CD4-positive, alpha-beta T cell treated with Interleukin-4 for 1 hour (primary cell): ENCODE measurements around the gene GREB1.

Experiments
- DNase-seq, 2 donors: peaks; one replicate each; pipeline ENCODE4 v3.0.0-alpha.2; 2020 to 2022

GREB1 gene

DNA sequence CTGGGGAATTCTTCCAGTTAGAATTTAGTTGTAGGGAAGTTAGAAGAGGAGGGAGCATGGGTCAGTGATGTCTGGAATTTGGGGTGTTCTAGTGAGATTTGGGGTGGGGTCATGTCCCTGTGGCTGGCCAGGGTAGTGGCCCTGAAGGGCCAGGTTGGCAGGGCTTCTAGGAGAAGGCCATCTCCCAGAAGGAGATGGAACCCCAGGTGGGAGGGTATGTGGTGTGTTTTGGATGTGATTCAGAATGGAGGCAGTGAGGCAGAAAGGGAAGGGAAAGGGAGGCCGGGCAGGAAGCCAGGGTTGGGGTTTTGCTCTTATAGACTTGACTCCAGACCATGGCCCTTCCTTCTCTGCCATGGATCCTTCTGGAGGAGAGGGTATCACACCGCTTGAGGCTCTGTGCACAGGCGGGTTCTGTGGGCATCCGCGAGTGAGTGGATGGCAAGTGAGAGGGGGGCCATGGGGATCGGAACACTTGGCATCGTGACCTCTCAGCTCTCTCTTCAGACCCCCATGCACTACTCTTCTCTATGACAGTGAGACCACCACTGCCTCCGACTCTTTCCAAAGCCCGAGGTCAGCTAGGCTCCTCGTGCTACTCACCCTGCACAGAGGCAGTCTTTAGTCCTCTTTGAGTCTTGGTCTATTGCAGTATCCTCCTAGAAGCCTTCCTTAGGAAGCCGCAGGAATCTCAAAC lies 7.3 kb downstream of the GREB1 start:
- no peak for DNase-seq

DNA sequence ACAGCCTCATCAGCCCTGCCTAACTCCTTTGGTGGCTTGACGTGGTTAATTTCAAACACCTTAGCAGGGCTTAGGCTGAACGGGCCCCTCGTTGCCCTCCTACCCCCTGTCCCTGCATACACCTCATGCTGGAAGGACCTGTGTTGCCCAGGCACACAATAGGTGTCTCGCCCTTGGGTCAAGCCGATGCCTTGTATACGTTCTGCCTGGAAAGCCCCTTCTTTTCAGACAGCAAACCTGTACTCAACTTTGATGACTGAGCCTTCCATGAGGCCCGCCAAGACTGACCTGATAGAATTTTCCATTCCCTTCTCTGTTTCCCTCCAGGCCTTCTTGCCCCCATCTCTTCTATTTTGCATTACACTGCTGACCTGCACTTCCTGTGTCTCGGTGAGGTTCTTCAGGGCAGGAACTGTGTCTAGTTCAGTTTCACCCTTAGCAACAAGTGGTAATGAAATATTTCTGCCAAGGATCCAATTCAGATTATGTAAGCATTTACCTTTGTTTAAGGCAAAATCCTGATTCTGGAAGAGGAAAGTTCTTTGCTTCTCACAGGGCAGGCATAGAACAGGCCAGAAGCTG lies 7.9 kb downstream of the GREB1 start:
- no peak for DNase-seq

- no peak for DNase-seq
Observed at GRCh38 chr2:11542275-11542819, 8.5 kb downstream of the GREB1 start.

DNA sequence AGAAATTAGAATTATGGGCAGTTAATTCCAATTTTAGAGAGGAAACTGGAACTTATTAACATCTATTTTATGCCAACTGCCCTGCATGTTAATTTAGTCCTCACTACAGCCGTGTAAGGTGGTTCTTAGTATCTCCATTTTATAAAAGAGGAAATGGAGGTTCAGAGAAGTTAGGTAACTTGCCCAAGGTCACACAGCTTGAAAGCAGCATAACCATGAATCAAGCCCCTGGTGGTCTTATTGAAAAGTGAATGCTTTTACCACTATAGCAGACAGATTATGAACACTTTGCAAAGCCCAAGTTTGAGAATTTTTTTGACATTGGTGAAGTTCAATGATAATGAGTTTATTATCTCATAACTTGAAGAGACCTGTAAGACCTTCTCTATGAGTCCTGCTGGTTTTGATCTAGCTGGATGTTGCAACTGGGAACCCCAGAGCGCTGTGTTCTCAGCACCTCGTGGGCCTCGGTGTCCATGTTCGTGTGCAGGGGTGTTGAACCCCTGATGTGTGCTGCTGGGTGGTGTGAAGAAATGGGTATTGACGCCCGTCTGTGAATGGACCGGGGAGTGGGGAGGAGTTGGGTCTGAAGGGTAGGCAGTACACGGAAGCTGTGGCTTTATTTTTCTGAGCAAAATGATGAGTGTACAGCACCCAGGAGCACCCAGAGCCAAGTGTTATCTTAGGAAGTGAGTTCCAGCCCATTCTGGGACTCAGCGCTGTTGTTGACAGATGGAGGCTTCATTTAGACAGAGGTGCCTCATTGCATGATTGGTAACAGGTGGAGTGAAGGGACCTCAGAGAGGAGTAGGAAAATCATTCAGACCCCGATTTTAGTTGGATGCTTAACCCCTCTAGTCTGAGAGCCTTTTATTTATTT lies 9.7 kb downstream of the GREB1 start:
- DNase-seq = no peak

DNA sequence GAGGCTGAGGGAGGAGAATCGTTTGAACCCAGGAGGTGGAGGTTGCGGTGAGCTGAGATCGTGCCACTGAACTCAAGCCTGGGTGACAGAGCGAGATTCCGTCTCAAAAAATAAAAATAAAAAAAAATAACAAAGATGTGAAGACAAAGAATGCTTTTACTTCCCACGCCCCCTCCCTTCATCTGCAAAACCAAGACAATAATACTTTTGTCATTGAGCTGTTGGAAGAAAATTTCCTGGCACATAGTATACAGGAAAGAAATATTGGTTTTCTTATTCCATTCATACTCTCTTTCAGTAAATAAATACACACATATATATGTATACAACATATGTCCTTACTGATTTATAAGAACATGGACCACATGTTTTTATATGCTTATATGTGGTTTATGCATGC lies 12.2 kb downstream of the GREB1 start:
- no peak for DNase-seq

DNA sequence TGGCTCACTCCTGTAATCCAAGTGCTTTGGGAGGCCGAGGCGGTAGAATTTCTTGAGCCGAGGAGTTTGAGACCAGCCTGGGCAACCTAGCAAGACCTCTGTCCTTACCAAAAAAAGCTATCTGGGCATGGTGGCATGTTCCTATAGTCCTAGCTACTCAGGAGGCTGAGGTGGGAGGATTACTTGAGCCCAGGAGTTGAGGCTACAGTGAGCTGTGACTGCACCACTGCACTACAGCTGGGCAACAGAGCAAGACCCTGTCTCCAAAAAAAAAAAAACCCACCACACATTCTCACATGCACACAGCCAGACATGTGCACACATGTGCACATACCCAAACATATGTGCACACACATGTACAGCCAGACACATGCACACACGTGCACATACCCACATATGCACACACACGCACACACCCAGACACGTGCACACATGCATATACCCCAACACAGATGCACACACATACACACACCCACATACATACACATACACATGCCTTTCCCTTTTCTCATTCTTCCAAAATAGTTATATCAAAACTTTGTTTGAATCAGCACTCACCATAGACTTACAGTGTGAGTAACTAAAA lies 14.2 kb downstream of the GREB1 start:
- DNase-seq = no peak

DNA sequence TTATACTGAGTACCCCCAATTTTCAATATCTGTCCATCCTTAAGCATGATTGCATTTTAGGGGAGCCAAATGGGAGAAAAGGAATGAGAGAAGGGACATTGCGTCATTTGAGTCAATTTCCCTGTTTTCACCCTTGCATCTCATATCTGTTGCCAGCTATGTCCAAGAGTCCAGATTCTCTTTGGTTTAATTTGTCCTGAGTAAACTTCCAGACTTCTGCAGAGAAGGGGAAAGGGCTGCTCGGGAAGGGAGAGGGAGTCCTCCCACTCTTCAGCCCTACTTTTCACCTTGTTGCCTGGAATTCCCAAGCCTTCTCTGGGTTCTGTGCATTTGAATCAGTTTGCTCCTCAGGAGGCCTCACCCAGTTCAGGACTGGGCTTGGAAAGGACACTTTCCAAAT lies 16.5 kb downstream of the GREB1 start:
- DNase-seq = no peak

GRCh38 chr2:11550901-11551568 lies 17.2 kb downstream of the GREB1 start:
- DNase-seq = no peak

DNA sequence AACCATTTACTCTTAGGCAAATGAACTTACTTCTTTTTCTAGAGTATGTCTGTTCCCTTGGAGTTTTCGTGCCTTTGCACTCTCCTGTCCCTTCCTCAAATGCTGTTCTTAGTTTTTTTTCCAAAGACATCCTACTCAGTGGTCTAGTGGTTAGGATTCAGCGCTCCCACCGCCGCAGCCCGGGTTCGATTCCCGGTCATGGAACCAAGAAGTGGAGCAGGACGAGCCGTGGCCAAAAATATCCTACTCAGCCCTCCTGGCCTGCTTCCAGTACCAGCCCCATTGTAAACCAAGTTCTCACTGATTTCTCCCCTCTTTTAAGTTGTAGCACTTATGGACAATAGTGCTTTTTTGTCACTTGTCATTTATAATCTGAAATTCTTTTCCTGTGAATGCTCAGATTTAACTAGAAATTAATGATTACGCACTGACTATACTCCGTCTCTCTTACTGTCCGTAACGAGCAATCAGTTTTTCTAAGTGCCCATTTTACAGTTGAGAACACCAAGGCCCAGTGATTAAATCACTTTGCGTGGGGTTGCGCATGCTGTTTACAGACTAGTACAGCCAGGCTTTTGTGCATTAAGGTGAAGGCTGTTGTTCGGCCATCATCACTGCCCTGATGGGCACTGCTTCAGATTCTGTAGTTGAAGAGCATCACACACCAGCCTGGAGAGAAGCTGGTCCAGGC lies 17.9 kb downstream of the GREB1 start:
- DNase-seq = no peak

- DNase-seq = no peak
Observed at GRCh38 chr2:11552260-11552638, 18.4 kb downstream of the GREB1 start.

GRCh38 chr2:11553661-11554398 lies 20.0 kb downstream of the GREB1 start:
- DNase-seq = no peak

DNA sequence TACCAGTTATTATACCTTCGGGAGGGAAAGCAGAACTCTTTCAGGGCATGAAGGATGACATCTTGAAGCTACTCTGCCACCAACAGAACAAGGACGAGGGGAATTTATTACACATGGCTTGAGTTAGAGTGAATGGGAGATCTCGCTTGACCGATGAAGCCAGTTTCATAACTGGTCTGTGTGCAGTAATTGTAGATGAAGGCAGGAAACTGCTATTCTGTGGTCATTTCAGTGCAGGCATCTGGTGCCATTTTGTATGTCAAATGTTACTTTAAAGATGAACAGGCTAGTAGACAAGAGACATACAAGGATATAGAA lies 20.5 kb downstream of the GREB1 start:
- DNase-seq = no peak

GRCh38 chr2:11556101-11556806 lies 22.4 kb downstream of the GREB1 start:
- no peak for DNase-seq

DNA sequence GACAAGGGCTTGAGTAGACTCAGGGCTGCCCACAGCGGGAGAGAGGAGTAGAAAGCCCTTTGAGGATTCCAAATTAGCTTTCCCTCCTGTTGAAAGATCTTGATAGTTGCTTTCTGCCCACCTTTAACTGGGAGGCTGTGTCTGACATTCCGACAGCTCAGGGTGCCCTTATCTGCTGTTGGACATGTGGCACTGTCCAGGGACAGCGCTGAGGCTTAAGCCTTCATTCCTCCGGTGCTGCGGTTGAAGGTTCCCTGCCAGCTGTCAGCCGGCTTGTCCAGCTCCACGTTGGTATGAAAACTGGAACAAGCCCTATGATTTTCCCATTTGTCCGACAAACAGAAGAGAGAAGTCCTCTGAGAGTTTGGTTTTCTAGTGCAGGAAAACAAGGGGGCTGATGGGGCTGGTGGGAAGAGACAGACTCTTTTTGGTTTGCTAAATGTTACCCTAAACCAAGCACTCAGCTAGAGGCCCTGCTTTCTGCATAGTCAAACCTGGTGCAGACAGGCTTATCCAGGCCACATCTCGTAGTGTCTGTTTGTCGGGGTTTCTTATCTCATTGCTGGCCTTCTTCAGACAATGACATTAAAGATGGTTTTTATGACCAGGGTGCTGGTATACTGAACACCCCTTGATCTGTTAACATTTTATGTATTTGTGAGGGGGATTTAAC lies 24.5 kb downstream of the GREB1 start:
- no peak for DNase-seq

GRCh38 chr2:11559066-11559785 lies 25.4 kb downstream of the GREB1 start:
- DNase-seq = no peak

GRCh38 chr2:11559786-11560155 lies 25.9 kb downstream of the GREB1 start:
- no peak for DNase-seq

GRCh38 chr2:11560806-11561205 lies 27.0 kb downstream of the GREB1 start:
- no peak for DNase-seq

DNA sequence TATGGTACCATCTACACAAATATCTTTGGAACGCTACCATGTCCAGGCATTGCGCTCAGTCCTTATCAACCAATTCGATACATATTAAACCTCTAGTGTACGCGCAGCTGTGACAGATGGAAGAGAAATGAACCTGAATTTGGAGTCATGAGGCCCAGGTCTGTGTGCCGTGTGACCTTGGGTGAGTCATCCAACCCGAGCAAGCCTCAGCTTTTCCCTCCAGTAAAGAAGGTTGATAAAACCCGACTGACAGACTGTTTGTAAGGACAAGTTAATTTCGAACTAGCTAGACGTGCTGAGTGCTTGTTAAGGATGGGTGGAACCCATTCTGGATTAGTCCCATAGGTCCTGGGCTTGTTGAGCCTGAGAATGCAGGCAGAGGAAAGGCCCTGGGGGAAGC lies 28.2 kb downstream of the GREB1 start:
- no peak for DNase-seq

DNA sequence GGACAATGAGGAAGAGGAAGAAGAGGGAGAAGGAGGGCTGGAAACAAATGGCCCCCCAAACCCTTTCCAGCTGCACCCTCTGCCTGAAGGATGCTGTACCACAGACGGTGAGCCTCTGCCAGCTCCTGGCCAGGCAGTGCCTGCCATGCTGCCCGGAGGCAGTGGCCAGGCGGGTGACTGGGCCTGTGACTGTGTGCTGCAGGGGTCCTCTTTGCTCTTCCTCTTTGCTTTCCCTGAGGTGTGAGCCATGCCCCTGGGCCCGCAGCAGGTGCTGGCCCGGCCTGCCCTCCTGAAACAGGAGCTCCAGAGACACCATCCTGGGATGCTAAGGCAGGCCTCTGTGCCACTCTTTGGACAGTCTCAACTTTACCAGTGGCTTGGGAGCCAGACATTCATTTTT lies 28.6 kb downstream of the GREB1 start:
- DNase-seq = no peak
